Activated T-cell treated with anti-CD3 and anti-CD28 coated beads for 48 hours (primary cell): ENCODE results near the gene CEP162.
"Not testable (repeated sequence)": the region's sequence is repeated elsewhere in the genome, so short reads cannot be mapped to it uniquely, and the experiment has no call there.

Experiments used
- DNase-seq: peaks from one replicate; pipeline ENCODE4 v3.0.0-alpha.2; 2020; ENCODE audit warnings: low read depth

The CEP162 gene

GRCh38 chr6:84084705-84085104 is 142.7 kb downstream of the CEP162 start:
- not testable (repeated sequence) for DNase-seq

GRCh38 chr6:84082689-84083265 is 144.7 kb downstream of the CEP162 start:
- DNase-seq = no peak

GRCh38 chr6:84081222-84081621 is 146.2 kb downstream of the CEP162 start:
- DNase-seq = no peak

- no peak for DNase-seq
Observed at GRCh38 chr6:84078335-84078734, 149.1 kb downstream of the CEP162 start.

GRCh38 chr6:84077645-84078044 is 149.8 kb downstream of the CEP162 start:
- DNase-seq = no peak

GRCh38 chr6:84074988-84075781 is 152.3 kb downstream of the CEP162 start:
- DNase-seq = no peak
